ENCODE data around the gene B3GALNT2.

Gene B3GALNT2

GRCh38 chr1:235415008-235415904 is 89.0 kb downstream of the B3GALNT2 start:
- H3K36me3 Mint-ChIP-seq (ENCODE audit: low read depth): peaks cover 11% of the 10 kb centered on the region
- no peak overlapping the region for H3K27ac Mint-ChIP-seq
- H3K27me3 Mint-ChIP-seq (ENCODE audit: low read depth): no peaks in the 10 kb centered on the region
- no peaks in the 10 kb centered on the region for H3K9me3 Mint-ChIP-seq
- TF ChIP-seq CTCF (IDR thresholded peaks at IDR 0.05; ENCODE audit: unreplicated experiment in 3 of 3): peak; percentile 61 to 73 (median 65)
- peaks cover 10% of the 10 kb centered on the region for H3K4me1 Mint-ChIP-seq
- H3K4me3 Mint-ChIP-seq: no peak overlapping the region

- Mint-ChIP-seq H3K27me3 (ENCODE audit: low read depth) (no peaks in the 10 kb centered on the region), H3K4me3 (no peak overlapping the region), H3K27ac (no peak overlapping the region), H3K9me3 (no peaks in the 10 kb centered on the region), H3K36me3 (ENCODE audit: low read depth) (peaks cover 8% of the 10 kb centered on the region), H3K4me1 (peaks cover 33% of the 10 kb centered on the region)
- no peak for TF ChIP-seq CTCF (IDR thresholded peaks at IDR 0.05; ENCODE audit: unreplicated experiment in 3 of 3)
Observed at GRCh38 chr1:235411489-235412486, 92.5 kb downstream of the B3GALNT2 start.

GRCh38 chr1:235410467-235410866 is 93.8 kb downstream of the B3GALNT2 start:
- H3K36me3 Mint-ChIP-seq (ENCODE audit: low read depth): peaks cover 8% of the 10 kb centered on the region
- no peaks in the 10 kb centered on the region for H3K27me3 Mint-ChIP-seq (ENCODE audit: low read depth)
- no peak overlapping the region for H3K4me3 Mint-ChIP-seq
- H3K27ac Mint-ChIP-seq: no peak overlapping the region
- H3K9me3 Mint-ChIP-seq: no peaks in the 10 kb centered on the region
- TF ChIP-seq CTCF (IDR thresholded peaks at IDR 0.05; ENCODE audit: unreplicated experiment in 3 of 3): no peak
- H3K4me1 Mint-ChIP-seq: peaks cover 28% of the 10 kb centered on the region

GRCh38 chr1:235409042-235409820 is 95.0 kb downstream of the B3GALNT2 start:
- Mint-ChIP-seq H3K4me1 (peaks cover 28% of the 10 kb centered on the region), H3K27ac (no peak overlapping the region), H3K9me3 (no peaks in the 10 kb centered on the region), H3K4me3 (no peak overlapping the region), H3K36me3 (ENCODE audit: low read depth) (peaks cover 3% of the 10 kb centered on the region), H3K27me3 (ENCODE audit: low read depth) (no peaks in the 10 kb centered on the region)
- TF ChIP-seq CTCF (IDR thresholded peaks at IDR 0.05; ENCODE audit: unreplicated experiment in 3 of 3): no peak

GRCh38 chr1:235408503-235408960 is 95.7 kb downstream of the B3GALNT2 start:
- Mint-ChIP-seq H3K9me3 (no peaks in the 10 kb centered on the region), H3K27ac (no peak overlapping the region), H3K36me3 (ENCODE audit: low read depth) (peaks cover 4% of the 10 kb centered on the region), H3K4me3 (no peak overlapping the region), H3K4me1 (peaks cover 28% of the 10 kb centered on the region), H3K27me3 (ENCODE audit: low read depth) (no peaks in the 10 kb centered on the region)
- no peak for TF ChIP-seq CTCF (IDR thresholded peaks at IDR 0.05; ENCODE audit: unreplicated experiment in 3 of 3)
